ENCODE measurements around the gene FEM1C.

DNA sequence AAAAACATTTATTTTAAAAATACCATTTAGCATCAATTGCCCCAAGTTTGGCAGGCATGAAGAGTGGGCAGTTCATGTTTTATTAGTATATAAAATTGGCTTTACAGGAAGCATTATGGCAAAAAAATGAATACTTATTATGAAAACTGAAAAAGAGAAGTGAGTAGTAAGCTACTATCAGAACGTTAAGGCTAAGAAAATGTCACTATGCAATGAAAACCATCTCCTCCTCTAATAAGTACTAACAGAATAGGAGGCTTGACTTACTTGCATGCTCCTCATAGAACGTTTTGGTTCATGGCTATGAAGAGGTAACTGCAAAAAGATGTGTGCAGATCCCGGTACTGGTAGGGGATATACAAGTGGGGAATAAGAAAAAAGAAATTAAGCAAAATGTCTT is 34.1 kb upstream of the FEM1C start:
- TF ChIP-seq CREB1 (IDR thresholded peaks at IDR 0.05; ENCODE audit: low read depth) (no peak), TAF1 (IDR thresholded peaks at IDR 0.05; ENCODE audit: borderline replicate concordance, low read depth, low read length) (no peak), GABPA (IDR thresholded peaks at IDR 0.05; ENCODE audit: low read depth) (no peak), EZH2 (IDR thresholded peaks at IDR 0.05; ENCODE audit: borderline replicate concordance, control insufficient read depth, low read depth, low read length) (no peak), POLR2A (IDR thresholded peaks at IDR 0.05; ENCODE audit: low read depth, low read length) (no peak), HCFC1 (IDR thresholded peaks at IDR 0.05; ENCODE audit: low read length) (no peak), BRCA1 (IDR thresholded peaks at IDR 0.05; ENCODE audit: low read depth, low read length) (no peak), SMC3 (IDR thresholded peaks at IDR 0.05; ENCODE audit: borderline replicate concordance, low read length) (no peak), RCOR1 (conservative IDR thresholded peaks at IDR 0.05; ENCODE audit: low read depth, low read length) (no peak), STAT3 (IDR thresholded peaks at IDR 0.05; ENCODE audit: low read depth, low read length) (no peak), ZNF274 (IDR thresholded peaks at IDR 0.05; ENCODE audit: insufficient read depth, insufficient read length) (no peak), MEF2A (IDR thresholded peaks at IDR 0.05; ENCODE audit: insufficient read depth, low read depth, low read length) (no peak), CEBPB (IDR thresholded peaks at IDR 0.05; ENCODE audit: borderline replicate concordance in 1 of 2, low read depth in 2 of 2, low read length in 2 of 2) (no peak)
- TF ChIP-seq, protein P1, sequence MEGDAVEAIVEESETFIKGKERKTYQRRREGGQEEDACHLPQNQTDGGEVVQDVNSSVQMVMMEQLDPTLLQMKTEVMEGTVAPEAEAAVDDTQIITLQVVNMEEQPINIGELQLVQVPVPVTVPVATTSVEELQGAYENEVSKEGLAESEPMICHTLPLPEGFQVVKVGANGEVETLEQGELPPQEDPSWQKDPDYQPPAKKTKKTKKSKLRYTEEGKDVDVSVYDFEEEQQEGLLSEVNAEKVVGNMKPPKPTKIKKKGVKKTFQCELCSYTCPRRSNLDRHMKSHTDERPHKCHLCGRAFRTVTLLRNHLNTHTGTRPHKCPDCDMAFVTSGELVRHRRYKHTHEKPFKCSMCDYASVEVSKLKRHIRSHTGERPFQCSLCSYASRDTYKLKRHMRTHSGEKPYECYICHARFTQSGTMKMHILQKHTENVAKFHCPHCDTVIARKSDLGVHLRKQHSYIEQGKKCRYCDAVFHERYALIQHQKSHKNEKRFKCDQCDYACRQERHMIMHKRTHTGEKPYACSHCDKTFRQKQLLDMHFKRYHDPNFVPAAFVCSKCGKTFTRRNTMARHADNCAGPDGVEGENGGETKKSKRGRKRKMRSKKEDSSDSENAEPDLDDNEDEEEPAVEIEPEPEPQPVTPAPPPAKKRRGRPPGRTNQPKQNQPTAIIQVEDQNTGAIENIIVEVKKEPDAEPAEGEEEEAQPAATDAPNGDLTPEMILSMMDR (IDR thresholded peaks at IDR 0.05 in 2 of 3, conservative IDR thresholded peaks at IDR 0.05 in 1 of 3; ENCODE audit: control insufficient read depth in 2 of 3, extremely low read depth in 1 of 3, insufficient read depth in 1 of 3, low read depth in 3 of 3, low read length in 3 of 3), result no peak

Data from GM12878 (cell line).